Left ventricle myocardium inferior (tissue), 1 donor: ENCODE data around the gene IL1F10. TPM values are rescaled to one million over a fixed set of nuclear protein-coding genes. Genes with fewer than 3 reads are reported as not detected.

Experiments used
- DNase-seq: peaks from one replicate; pipeline ENCODE4 v3.0.0-alpha.2; 2020
- H3K27ac ChIP-seq: fragments of 200-600 bp; replicated peaks from 2 replicates; pipeline ENCODE4 v1.8.0; 2021
- H3K27me3 ChIP-seq: fragments of 200-600 bp; 2 replicates; pipeline ENCODE4 v1.8.0; 2021; ENCODE audit warnings: low read depth
- H3K36me3 ChIP-seq: fragments of 200-600 bp; 2 replicates; pipeline ENCODE4 v1.8.0; 2021
- H3K4me1 ChIP-seq: fragments of 200-600 bp; 2 replicates; pipeline ENCODE4 v1.8.0; 2021
- H3K4me3 ChIP-seq: fragments of 200-600 bp; 2 replicates; pipeline ENCODE4 v1.8.0; 2021; ENCODE audit warnings: mild to moderate bottlenecking, moderate library complexity
- H3K9me3 ChIP-seq: fragments of 200-600 bp; replicated peaks from 2 replicates; pipeline ENCODE4 v1.8.0; 2021
- intact Hi-C: fragments of 100-400 bp; cut with micrococcal nuclease; formaldehyde crosslinking; loops from one replicate; pipeline ENCODE4 v1.11.0; 2022
- total RNA-seq: library from RNA; stranded (reverse); fragmentation: NEBNext Ultra II Directional; extraction: Animal tissue kit (Norgen Biotek cat#: 25700); gene quantifications from one replicate; pipeline ENCODE4 v1.2.1, GENCODE V29; 2021
- TF ChIP-seq, protein P1 (sequence below): fragments of 200-600 bp; IDR thresholded peaks from 2 replicates; pipeline ENCODE4 v1.8.0; 2021; ENCODE audit warnings: antibody characterized with exemption, mild to moderate bottlenecking, borderline replicate concordance
- donor health status: DM: no; HTN: yes; CAD: no; lungs with severe emphysema.

The IL1F10 gene
- total RNA-seq, 1 donor from 2014 or later = not detected

DNA sequence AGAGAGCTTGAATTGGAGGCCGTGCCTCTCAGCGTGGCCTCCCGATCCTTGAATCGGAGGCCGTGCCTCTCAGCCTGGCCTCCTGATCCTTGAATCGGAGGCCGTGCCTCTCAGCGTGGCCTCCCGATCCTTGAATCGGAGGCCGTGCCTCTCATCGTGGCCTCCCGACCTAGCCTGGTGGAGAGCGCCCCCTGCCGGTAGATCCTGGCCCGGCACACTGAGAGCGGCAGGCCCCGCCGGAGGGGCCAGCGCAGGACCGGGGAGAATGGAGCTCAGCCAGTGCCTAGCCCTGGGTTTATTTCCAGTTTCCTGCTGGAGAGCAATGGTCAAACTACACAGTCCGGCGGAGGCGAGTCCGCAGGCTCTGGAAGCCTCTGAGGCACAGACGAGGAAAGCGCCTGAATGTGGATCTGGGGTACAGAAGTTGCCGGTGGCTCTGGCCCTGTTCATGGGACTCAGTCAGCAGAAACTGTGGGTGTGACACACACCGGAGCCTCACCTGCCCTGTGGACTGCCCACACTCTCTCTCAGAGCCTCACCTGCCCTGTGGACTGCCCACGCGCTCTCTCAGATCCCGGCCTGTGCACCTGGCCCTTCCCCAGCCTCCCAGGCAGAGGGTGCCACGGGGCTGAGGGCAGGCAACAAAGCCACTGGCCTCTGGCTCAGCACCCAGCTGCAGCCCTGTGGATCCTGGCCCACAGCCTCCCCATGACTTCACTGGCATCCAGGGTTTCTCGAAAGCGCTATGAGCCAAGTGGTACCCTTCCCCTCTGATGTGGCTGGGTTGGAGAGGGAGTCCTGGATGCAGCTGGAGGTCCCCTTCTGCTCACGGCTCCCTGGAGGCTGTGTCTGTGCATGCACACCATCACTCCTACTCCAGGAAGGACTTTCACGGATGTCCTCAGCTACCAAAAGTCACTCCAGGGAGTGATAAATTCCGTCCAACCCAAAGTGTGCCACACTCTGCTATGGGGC is 16.6 kb upstream of the IL1F10 start:
- Histone ChIP-seq H3K4me3 (no peak overlapping the region), H3K27ac (no peak overlapping the region), H3K9me3 (peaks cover 29% of the 10 kb centered on the region), H3K4me1 (no peaks in the 10 kb centered on the region), H3K27me3 (peaks cover 28% of the 10 kb centered on the region), H3K36me3 (no peaks in the 10 kb centered on the region)
- intact Hi-C loops = no loop called here
- TF ChIP-seq, protein P1, sequence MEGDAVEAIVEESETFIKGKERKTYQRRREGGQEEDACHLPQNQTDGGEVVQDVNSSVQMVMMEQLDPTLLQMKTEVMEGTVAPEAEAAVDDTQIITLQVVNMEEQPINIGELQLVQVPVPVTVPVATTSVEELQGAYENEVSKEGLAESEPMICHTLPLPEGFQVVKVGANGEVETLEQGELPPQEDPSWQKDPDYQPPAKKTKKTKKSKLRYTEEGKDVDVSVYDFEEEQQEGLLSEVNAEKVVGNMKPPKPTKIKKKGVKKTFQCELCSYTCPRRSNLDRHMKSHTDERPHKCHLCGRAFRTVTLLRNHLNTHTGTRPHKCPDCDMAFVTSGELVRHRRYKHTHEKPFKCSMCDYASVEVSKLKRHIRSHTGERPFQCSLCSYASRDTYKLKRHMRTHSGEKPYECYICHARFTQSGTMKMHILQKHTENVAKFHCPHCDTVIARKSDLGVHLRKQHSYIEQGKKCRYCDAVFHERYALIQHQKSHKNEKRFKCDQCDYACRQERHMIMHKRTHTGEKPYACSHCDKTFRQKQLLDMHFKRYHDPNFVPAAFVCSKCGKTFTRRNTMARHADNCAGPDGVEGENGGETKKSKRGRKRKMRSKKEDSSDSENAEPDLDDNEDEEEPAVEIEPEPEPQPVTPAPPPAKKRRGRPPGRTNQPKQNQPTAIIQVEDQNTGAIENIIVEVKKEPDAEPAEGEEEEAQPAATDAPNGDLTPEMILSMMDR = no peak
- no peak for DNase-seq

- no peak for DNase-seq
- Histone ChIP-seq H3K27me3 (peaks cover 28% of the 10 kb centered on the region), H3K4me1 (no peaks in the 10 kb centered on the region), H3K4me3 (no peak within 1 kb of the TSS), H3K36me3 (no peaks in the 10 kb centered on the region), H3K9me3 (peaks cover 30% of the 10 kb centered on the region), H3K27ac (no peak within 1 kb of the TSS)
- TF ChIP-seq, protein P1 = no peak
- intact Hi-C loops = no loop called here
Observed at GRCh38 chr2:113052396-113052917, 15.3 kb upstream of the IL1F10 start, which contains the start of gene IL36B. TSS of gene IL36B (minus strand) at chr2:113052867.

DNA sequence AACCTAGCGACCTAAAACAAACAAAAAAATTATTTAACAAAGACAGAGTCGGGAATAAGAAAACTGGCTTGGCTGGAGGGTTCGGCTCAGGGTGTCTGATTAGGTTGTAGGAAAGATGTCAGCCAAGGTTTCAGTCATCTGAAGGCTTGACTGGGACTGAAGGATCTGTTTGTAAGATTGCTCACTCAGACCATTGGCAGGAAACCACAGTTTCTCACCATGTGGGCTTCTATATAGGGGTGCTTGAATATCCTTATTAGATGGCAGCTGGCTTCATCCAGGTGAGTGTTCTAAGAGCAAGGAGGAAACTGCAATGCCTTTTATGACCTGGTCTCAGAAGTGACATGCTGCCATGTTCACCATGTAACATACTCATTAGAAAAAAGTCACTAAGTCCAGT is 14.1 kb upstream of the IL1F10 start:
- no peaks in the 10 kb centered on the region for H3K4me1 ChIP-seq
- peaks cover 30% of the 10 kb centered on the region for H3K9me3 ChIP-seq
- TF ChIP-seq, protein P1 = no peak
- H3K36me3 ChIP-seq = no peaks in the 10 kb centered on the region
- H3K27ac ChIP-seq = no peak overlapping the region
- no peak overlapping the region for H3K4me3 ChIP-seq
- DNase-seq = no peak
- peaks cover 26% of the 10 kb centered on the region for H3K27me3 ChIP-seq
- intact Hi-C loops = no loop called here

DNA sequence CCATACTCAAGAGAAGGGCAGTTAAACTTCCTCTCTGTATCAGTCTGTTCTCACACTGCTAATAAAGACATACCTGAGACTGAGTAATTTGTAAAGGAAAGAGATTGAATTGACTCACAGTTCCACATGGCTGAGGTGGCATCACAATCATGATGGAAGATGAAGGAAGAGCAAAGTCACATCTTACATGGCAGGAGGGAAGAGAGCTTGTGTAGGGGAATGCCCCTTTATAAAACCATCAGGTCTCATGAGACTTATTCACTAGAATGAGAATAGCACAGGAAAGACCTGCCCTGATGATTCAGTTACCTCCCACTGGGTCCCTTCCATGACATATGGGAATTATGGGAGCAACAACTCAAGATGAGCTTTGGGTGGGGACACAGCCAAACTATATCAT is 13.7 kb upstream of the IL1F10 start:
- Histone ChIP-seq H3K9me3 (peaks cover 30% of the 10 kb centered on the region), H3K27ac (no peak overlapping the region), H3K4me3 (no peak overlapping the region), H3K36me3 (no peaks in the 10 kb centered on the region), H3K27me3 (peaks cover 30% of the 10 kb centered on the region), H3K4me1 (no peaks in the 10 kb centered on the region)
- TF ChIP-seq, protein P1 = no peak
- DNase-seq = no peak
- intact Hi-C loops = no loop called here

GRCh38 chr2:113056521-113056920 is 11.2 kb upstream of the IL1F10 start:
- DNase-seq = no peak
- intact Hi-C loops = no loop called here
- TF ChIP-seq, protein P1 = no peak
- Histone ChIP-seq H3K9me3 (peaks cover 20% of the 10 kb centered on the region), H3K4me3 (no peak overlapping the region), H3K27ac (no peak overlapping the region), H3K36me3 (no peaks in the 10 kb centered on the region), H3K27me3 (peaks cover 27% of the 10 kb centered on the region), H3K4me1 (no peaks in the 10 kb centered on the region)
